ENCODE results near the gene CCNY. TPM values are rescaled to one million over a fixed set of nuclear protein-coding genes. Genes with fewer than 3 reads are reported as not detected.
A peak's percentile ranks its signal among the peaks of the same experiment; 100 is the strongest.

CCNY gene
- total and polyA plus RNA-seq, 12 donors: 26.0 to 99.4 (median 88.9) TPM

DNA sequence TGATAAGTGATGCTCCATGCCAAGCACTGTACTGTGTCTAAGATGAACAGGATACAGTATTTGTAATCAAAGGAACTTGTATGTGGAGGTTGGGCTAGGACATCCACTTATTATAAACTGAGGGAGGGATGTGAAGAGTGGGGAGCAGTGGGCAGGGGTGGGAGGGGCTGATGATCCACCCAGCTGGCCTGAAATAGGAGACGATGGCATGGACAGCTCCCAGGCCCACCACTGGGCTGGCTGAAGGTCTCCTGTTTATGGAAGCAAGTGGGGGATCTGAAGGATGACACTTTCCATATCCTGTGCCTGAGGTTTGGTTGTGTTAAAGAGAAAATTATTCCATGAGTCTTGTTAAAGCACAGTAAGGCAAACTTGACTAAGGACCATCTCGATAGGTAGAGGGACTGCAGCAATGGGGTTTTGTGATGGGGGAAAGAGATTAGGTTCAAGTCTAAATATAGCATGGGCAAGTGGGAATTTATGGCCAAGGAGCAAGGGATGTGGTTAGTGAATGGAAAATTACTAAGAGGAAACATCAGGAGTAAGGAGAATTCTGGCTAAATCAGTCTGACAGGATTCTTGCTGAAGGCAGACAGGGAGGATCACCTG lies 124.6 kb downstream of the CCNY start:
- DNase-seq: no peak
- ATAC-seq: no peak
- peaks cover 32 to 100% (median 93%) of the 10 kb centered on the region in 9 donors for H3K4me1 ChIP-seq
- peak overlapping the region in 4 of 10 donors; percentile 13 to 54 (median 30) for H3K27ac ChIP-seq
- no peak for TF ChIP-seq CTCF (IDR thresholded peaks at IDR 0.05)
- H3K9me3 ChIP-seq: no peaks in the 10 kb centered on the region
- WGBS, 2 donors: 42 to 56% methylated on average over 2 of the region's 2 CpGs
- no peaks in the 10 kb centered on the region for H3K27me3 ChIP-seq
- no peak overlapping the region for H3K4me3 ChIP-seq
- H3K36me3 ChIP-seq: no peaks in the 10 kb centered on the region
- intact Hi-C loops (cut with DNase I): loop anchor here in 2 of 10 donors (5.0 to 10.0 kb wide), 3 partner anchors 101 to 124 kb away; partner anchors contain the start of gene CCNY (in 1 of the 2)

DNA sequence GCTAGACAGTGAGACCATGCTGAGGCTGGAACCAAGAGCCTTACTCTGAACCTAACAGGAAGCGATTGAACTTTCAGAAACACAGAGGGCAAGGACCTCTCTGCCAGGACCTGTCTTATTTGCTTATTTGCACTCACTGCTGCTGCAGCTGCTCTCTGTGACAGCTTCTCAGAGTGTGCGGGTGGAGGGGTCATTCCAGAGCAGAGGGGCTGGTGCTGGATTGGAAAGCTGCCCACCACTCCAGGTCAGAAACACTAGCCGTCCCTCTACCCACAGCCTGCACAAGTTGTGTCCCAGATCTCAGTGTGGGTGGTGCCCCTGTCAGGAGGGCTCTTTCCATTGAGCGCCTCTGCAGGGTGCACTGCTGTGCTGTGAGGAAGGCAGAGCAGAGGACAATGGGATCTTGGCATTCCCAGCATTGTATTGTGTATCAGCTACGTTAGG lies 126.2 kb downstream of the CCNY start:
- Histone ChIP-seq H3K9me3 (no peaks in the 10 kb centered on the region), H3K27me3 (no peaks in the 10 kb centered on the region), H3K36me3 (no peaks in the 10 kb centered on the region), H3K4me3 (no peak overlapping the region), H3K27ac (peak overlapping the region in 5 of 10 donors; percentile 44 to 68 (median 61)), H3K4me1 (peaks cover 39 to 100% (median 96%) of the 10 kb centered on the region in 9 donors)
- no peak for DNase-seq
- peak; percentile 25 to 78 (median 62) for ATAC-seq
- intact Hi-C loops (cut with DNase I): loop anchor here in 2 of 10 donors (5.0 to 10.0 kb wide), 3 partner anchors 100 to 125 kb away; partner anchors contain the start of gene CCNY (in 1 of the 2)
- 33 to 50% methylated on average over 5 of the region's 5 CpGs for WGBS, 2 donors
- no peak for TF ChIP-seq CTCF (IDR thresholded peaks at IDR 0.05)

DNA sequence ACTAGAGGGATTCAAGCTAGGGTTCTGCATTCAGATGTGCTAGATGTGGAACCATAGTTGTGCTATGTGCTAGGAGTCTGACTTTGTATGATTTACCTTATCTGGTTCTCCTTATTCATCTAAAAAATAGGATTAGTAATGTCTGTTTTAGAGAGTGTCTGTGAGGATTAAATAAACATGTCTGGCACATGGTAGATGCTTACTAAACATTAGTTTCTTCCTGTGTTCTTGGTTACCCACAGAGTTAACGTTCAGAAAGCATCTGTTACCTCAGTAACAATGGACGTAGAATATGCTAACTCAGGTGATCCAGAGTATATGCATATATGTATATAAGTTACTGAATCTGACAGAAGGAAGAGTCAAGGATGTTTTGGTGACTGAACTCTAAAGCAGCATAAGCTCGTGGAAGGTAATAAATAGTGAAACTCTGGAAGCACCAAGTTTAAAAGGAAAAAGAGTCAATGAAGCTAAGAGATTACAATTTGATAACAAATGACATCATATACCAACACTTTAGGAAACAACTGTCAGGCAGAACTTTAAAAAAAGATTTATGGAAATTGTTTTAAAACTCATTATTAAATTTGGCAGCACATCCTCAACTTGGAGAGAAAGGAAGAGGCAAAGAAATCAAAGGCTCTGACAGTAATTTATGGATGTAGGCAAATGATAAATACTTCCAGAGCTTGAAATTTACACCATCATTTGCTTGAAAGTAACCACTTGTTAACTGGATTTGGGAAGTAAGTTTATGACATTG lies 127.0 kb downstream of the CCNY start:
- no peak overlapping the region for H3K4me3 ChIP-seq
- intact Hi-C loops (cut with DNase I): loop anchor here in 2 of 10 donors (5.0 to 10.0 kb wide), 3 partner anchors 99 to 126 kb away; partner anchors contain the start of gene CCNY (in 1 of the 2)
- H3K27me3 ChIP-seq: no peaks in the 10 kb centered on the region
- H3K9me3 ChIP-seq: no peaks in the 10 kb centered on the region
- no peak for ATAC-seq
- no peaks in the 10 kb centered on the region for H3K36me3 ChIP-seq
- H3K4me1 ChIP-seq: peaks cover 42 to 100% (median 96%) of the 10 kb centered on the region in 9 donors
- no peak for TF ChIP-seq CTCF (IDR thresholded peaks at IDR 0.05)
- DNase-seq: no peak
- 49 to 55% methylated on average over 3 of the region's 3 CpGs for WGBS, 2 donors
- peak overlapping the region in 8 of 10 donors; percentile 2 to 68 (median 50) for H3K27ac ChIP-seq

DNA sequence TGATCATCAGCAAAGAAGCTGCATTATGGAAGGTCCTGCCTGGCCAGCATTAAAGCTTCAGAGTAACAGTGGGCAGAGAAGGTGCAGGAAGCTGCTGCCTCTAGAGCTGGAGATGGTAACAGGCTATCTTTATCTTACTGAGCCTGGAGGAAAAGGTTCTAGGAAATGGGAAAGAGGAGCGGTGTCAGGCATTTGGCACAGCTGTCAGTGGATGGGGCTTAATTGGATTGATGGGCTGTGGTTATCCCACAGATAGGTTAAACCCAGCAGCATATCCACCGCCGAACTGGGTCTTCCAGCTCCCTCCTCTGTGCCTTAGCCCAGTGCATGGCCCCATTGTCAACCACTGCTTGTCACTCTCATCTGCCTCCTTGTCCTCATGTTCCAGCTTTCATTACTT lies 127.6 kb downstream of the CCNY start:
- WGBS, 2 donors: 73 to 74% methylated on average over 3 of the region's 3 CpGs
- H3K27ac ChIP-seq: peak overlapping the region in 5 of 10 donors; percentile 2 to 61 (median 42)
- intact Hi-C loops (cut with DNase I): loop anchor here in 2 of 10 donors (5.0 to 10.0 kb wide), 3 partner anchors 98 to 127 kb away; partner anchors contain the start of gene CCNY (in 1 of the 2)
- peaks cover 36 to 100% (median 96%) of the 10 kb centered on the region in 9 donors for H3K4me1 ChIP-seq
- H3K27me3 ChIP-seq: no peaks in the 10 kb centered on the region
- DNase-seq (no peak), ATAC-seq (peak in 3 of 8 donors; percentile 6 to 26 (median 11))
- no peak for TF ChIP-seq CTCF (IDR thresholded peaks at IDR 0.05)
- no peaks in the 10 kb centered on the region for H3K36me3 ChIP-seq
- no peak overlapping the region for H3K4me3 ChIP-seq
- H3K9me3 ChIP-seq: no peaks in the 10 kb centered on the region
